ENCODE data around the gene GRM8.
A peak's percentile ranks its signal among the peaks of the same experiment; 100 is the strongest.

DNA sequence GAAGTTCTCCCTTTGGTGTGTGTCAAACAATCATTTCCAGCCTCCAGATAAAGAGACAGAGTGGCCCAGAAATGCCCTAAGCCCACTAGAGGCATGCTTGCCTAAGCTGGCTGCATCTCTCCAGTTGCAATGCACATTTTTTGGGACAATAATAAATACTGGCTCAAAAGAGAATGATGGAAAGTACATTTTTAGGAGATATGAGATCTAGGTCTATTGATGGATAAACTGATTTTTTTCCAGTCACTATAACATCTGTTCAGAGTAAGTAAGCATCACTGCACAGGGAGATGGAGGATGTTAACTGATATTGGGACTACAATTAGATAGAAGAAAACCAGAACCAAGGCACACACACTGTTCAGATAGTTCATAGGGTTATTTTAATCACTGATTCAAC lies 553.0 kb downstream of the GRM8 start:
- TF ChIP-seq, protein P1, sequence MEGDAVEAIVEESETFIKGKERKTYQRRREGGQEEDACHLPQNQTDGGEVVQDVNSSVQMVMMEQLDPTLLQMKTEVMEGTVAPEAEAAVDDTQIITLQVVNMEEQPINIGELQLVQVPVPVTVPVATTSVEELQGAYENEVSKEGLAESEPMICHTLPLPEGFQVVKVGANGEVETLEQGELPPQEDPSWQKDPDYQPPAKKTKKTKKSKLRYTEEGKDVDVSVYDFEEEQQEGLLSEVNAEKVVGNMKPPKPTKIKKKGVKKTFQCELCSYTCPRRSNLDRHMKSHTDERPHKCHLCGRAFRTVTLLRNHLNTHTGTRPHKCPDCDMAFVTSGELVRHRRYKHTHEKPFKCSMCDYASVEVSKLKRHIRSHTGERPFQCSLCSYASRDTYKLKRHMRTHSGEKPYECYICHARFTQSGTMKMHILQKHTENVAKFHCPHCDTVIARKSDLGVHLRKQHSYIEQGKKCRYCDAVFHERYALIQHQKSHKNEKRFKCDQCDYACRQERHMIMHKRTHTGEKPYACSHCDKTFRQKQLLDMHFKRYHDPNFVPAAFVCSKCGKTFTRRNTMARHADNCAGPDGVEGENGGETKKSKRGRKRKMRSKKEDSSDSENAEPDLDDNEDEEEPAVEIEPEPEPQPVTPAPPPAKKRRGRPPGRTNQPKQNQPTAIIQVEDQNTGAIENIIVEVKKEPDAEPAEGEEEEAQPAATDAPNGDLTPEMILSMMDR (IDR thresholded peaks at IDR 0.05; ENCODE audit: low read depth, low read length, poor library complexity, severe bottlenecking): peak; percentile 45
- TF ChIP-seq EZH2phosphoT487 (IDR thresholded peaks at IDR 0.05; ENCODE audit: borderline replicate concordance, low read length): no peak
